Astrocyte (in vitro differentiated cells and primary cell): ENCODE data around the gene ZNF316. TPM values are rescaled to one million over a fixed set of nuclear protein-coding genes. Genes with fewer than 3 reads are reported as not detected.

Source experiments
- DNase-seq: peaks from one replicate; pipeline ENCODE4 v3.0.0-alpha.2; 2010; ENCODE audit warnings: low read depth
- FAIRE-seq: peaks from 2 replicates; lab custom pipeline; 2011; peaks lifted over from hg19 to GRCh38; lab: Jason Lieb, UNC
- H2AFZ ChIP-seq: 2 replicates; pipeline ENCODE4 v1.6.0; 2012; ENCODE audit warnings: low read depth, low read length, inconsistent platforms
- H3K27ac ChIP-seq: 2 replicates; pipeline ENCODE4 v1.5.1; 2011; ENCODE audit warnings: low read depth, low read length, inconsistent platforms
- H3K27me3 ChIP-seq: 2 replicates; pipeline ENCODE4 v1.6.0; 2011; ENCODE audit warnings: low read length, inconsistent platforms; ENCODE audit not compliant: insufficient read depth
- H3K36me3 ChIP-seq: 2 replicates; pipeline ENCODE4 v1.5.1; 2011; ENCODE audit warnings: low read length, inconsistent platforms; ENCODE audit not compliant: insufficient read depth
- H3K4me1 ChIP-seq: 2 replicates; pipeline ENCODE4 v1.5.1; 2011; ENCODE audit warnings: low read length, inconsistent platforms; ENCODE audit not compliant: insufficient read depth
- H3K4me2 ChIP-seq: 2 replicates; pipeline ENCODE4 v1.6.0; 2012; ENCODE audit warnings: low read length, inconsistent platforms
- H3K4me3 ChIP-seq: 2 replicates; pipeline ENCODE4 v1.5.1; 2011; ENCODE audit warnings: low read depth, mild to moderate bottlenecking, low read length, inconsistent platforms; ENCODE audit not compliant: insufficient read depth
- H3K79me2 ChIP-seq: 2 replicates; pipeline ENCODE4 v1.6.0; 2012; ENCODE audit warnings: mild to moderate bottlenecking, low read length, inconsistent platforms; ENCODE audit not compliant: insufficient read depth
- H3K9ac ChIP-seq: 2 replicates; pipeline ENCODE4 v1.6.0; 2012; ENCODE audit warnings: mild to moderate bottlenecking, low read length, inconsistent platforms
- H3K9me3 ChIP-seq: 2 replicates; pipeline ENCODE4 v1.5.1; 2012; ENCODE audit warnings: low read depth, mild to moderate bottlenecking, low read length, inconsistent platforms; ENCODE audit not compliant: insufficient read depth
- H4K20me1 ChIP-seq: 2 replicates; pipeline ENCODE4 v1.6.0; 2012; ENCODE audit warnings: low read length, inconsistent platforms; ENCODE audit not compliant: insufficient read depth
- H3K27ac Mint-ChIP-seq: one replicate; pipeline ENCODE4 v1.8.0; 2021; ENCODE audit warnings: mild to moderate bottlenecking, mixed read lengths; ENCODE audit not compliant: unreplicated experiment
- H3K27me3 Mint-ChIP-seq: one replicate; pipeline ENCODE4 v1.8.0; 2021; ENCODE audit warnings: low read depth, mixed read lengths; ENCODE audit not compliant: unreplicated experiment
- H3K36me3 Mint-ChIP-seq: one replicate; pipeline ENCODE4 v1.8.0; 2021; ENCODE audit warnings: low read depth, mixed read lengths; ENCODE audit not compliant: unreplicated experiment
- H3K4me1 Mint-ChIP-seq: one replicate; pipeline ENCODE4 v1.8.0; 2021; ENCODE audit warnings: low read depth, mixed read lengths; ENCODE audit not compliant: unreplicated experiment
- H3K4me3 Mint-ChIP-seq: one replicate; pipeline ENCODE4 v1.8.0; 2021; ENCODE audit warnings: mild to moderate bottlenecking, moderate library complexity, mixed read lengths; ENCODE audit not compliant: unreplicated experiment
- H3K9me3 Mint-ChIP-seq: one replicate; pipeline ENCODE4 v1.8.0; 2021; ENCODE audit warnings: mild to moderate bottlenecking, mixed read lengths; ENCODE audit not compliant: unreplicated experiment
- CTCF ChIP-seq: IDR thresholded peaks from 2 replicates; pipeline ENCODE4 v1.5.1; 2011; ENCODE audit warnings: low read depth, mild to moderate bottlenecking, inconsistent platforms, low read length, moderate library complexity; ENCODE audit not compliant: insufficient read depth
- EZH2 ChIP-seq: IDR thresholded peaks from 2 replicates; pipeline ENCODE4 v1.6.1; 2012; ENCODE audit warnings: mild to moderate bottlenecking, low read length, inconsistent platforms; ENCODE audit not compliant: insufficient read depth
- total RNA-seq: library from RNA; stranded (reverse); gene quantifications from 2 replicates; pipeline ENCODE4 v1.2.1, GENCODE V29; 2021

Gene ZNF316
- total RNA-seq, 1 donor from 2014 or later = 22.8 TPM

- Histone ChIP-seq H3K4me2 (no peak overlapping the region), H3K79me2 (peaks cover 52% of the 10 kb centered on the region), H3K9me3 (no peaks in the 10 kb centered on the region), H3K27me3 (no peaks in the 10 kb centered on the region), H3K4me3 (no peak overlapping the region), H3K27ac (no peak overlapping the region), H3K36me3 (peaks cover 4% of the 10 kb centered on the region), H3K9ac (no peak overlapping the region), H2AFZ (no peak overlapping the region), H4K20me1 (peaks cover 41% of the 10 kb centered on the region), H3K4me1 (peaks cover 11% of the 10 kb centered on the region)
- DNase-seq (peak; percentile 14), FAIRE-seq (no peak)
- H3K27me3 Mint-ChIP-seq = no peaks in the 10 kb centered on the region
- peaks cover 28% of the 10 kb centered on the region for H3K36me3 Mint-ChIP-seq
- H3K4me3 Mint-ChIP-seq = no peak overlapping the region
- H3K27ac Mint-ChIP-seq = no peak overlapping the region
- peaks cover 1% of the 10 kb centered on the region for H3K9me3 Mint-ChIP-seq
- TF ChIP-seq CTCF = no peak
- no peak for TF ChIP-seq EZH2
- H3K4me1 Mint-ChIP-seq = peaks cover 12% of the 10 kb centered on the region
Measured at GRCh38 chr7:6640246-6640721, 3.2 kb downstream of the ZNF316 start.

GRCh38 chr7:6641305-6642035, 4.4 kb downstream of the ZNF316 start:
- peaks cover 4% of the 10 kb centered on the region for H3K36me3 ChIP-seq
- no peaks in the 10 kb centered on the region for H3K27me3 ChIP-seq
- H3K4me3 Mint-ChIP-seq = no peak overlapping the region
- peaks cover 47% of the 10 kb centered on the region for H4K20me1 ChIP-seq
- peaks cover 53% of the 10 kb centered on the region for H3K79me2 ChIP-seq
- H3K27ac ChIP-seq = no peak overlapping the region
- TF ChIP-seq CTCF (no peak), EZH2 (no peak)
- FAIRE-seq (no peak), DNase-seq (no peak)
- no peak overlapping the region for H3K9ac ChIP-seq
- no peaks in the 10 kb centered on the region for H3K9me3 ChIP-seq
- peaks cover 11% of the 10 kb centered on the region for H3K4me1 ChIP-seq
- H3K27ac Mint-ChIP-seq = no peak overlapping the region
- H3K4me2 ChIP-seq = no peak overlapping the region
- H3K4me1 Mint-ChIP-seq = peaks cover 12% of the 10 kb centered on the region
- H3K27me3 Mint-ChIP-seq = no peaks in the 10 kb centered on the region
- H3K36me3 Mint-ChIP-seq = peaks cover 28% of the 10 kb centered on the region
- peaks cover 1% of the 10 kb centered on the region for H3K9me3 Mint-ChIP-seq
- H2AFZ ChIP-seq = no peak overlapping the region
- H3K4me3 ChIP-seq = no peak overlapping the region

GRCh38 chr7:6642239-6642839, 5.2 kb downstream of the ZNF316 start:
- no peak overlapping the region for H3K4me3 Mint-ChIP-seq
- Histone ChIP-seq H3K27me3 (no peaks in the 10 kb centered on the region), H3K79me2 (peaks cover 53% of the 10 kb centered on the region), H3K4me2 (no peak overlapping the region), H3K9me3 (no peaks in the 10 kb centered on the region), H3K27ac (no peak overlapping the region), H4K20me1 (peaks cover 54% of the 10 kb centered on the region), H3K9ac (no peak overlapping the region), H3K4me1 (peaks cover 11% of the 10 kb centered on the region), H2AFZ (no peak overlapping the region), H3K4me3 (no peak overlapping the region), H3K36me3 (peaks cover 4% of the 10 kb centered on the region)
- H3K27me3 Mint-ChIP-seq = no peaks in the 10 kb centered on the region
- peaks cover 12% of the 10 kb centered on the region for H3K4me1 Mint-ChIP-seq
- FAIRE-seq (no peak), DNase-seq (no peak)
- TF ChIP-seq CTCF = no peak
- no peak for TF ChIP-seq EZH2
- no peak overlapping the region for H3K27ac Mint-ChIP-seq
- H3K9me3 Mint-ChIP-seq = peaks cover 1% of the 10 kb centered on the region
- H3K36me3 Mint-ChIP-seq = peaks cover 34% of the 10 kb centered on the region
